Measurements from ENCODE around the gene POLR2M.

Gene POLR2M

GRCh38 chr15:57694279-57694678 lies 12.2 kb upstream of the POLR2M start:
- no peaks in the 10 kb centered on the region for H3K4me1 ChIP-seq (ENCODE audit: control insufficient read depth in 1 of 2, insufficient read depth in 2 of 2, low read length in 2 of 2)
- H3K27ac ChIP-seq (ENCODE audit: low read length) = no peak overlapping the region
- no peaks in the 10 kb centered on the region for H3K9me3 ChIP-seq (ENCODE audit: control insufficient read depth in 1 of 2, low read length in 2 of 2)

GRCh38 chr15:57696146-57696545 lies 10.4 kb upstream of the POLR2M start:
- H3K36me3 ChIP-seq (ENCODE audit: control insufficient read depth in 1 of 2, insufficient read depth in 2 of 2, low read length in 2 of 2) = no peaks in the 10 kb centered on the region
- no peaks in the 10 kb centered on the region for H3K9me3 ChIP-seq (ENCODE audit: control insufficient read depth in 1 of 2, low read length in 2 of 2)
- H3K27me3 ChIP-seq (ENCODE audit: low read depth, low read length) = no peaks in the 10 kb centered on the region
- H3K27ac ChIP-seq (ENCODE audit: low read length) = no peak overlapping the region
- H3K4me1 ChIP-seq (ENCODE audit: control insufficient read depth in 1 of 2, insufficient read depth in 2 of 2, low read length in 2 of 2) = no peaks in the 10 kb centered on the region
- no peak overlapping the region for H3K4me3 ChIP-seq (ENCODE audit: low read depth in 1 of 2, low read length in 2 of 2)

More at GRCh38 chr15:57694279-57694678, 12.2 kb upstream of the POLR2M start:
- Histone ChIP-seq H3K27me3 (ENCODE audit: low read depth, low read length) (no peaks in the 10 kb centered on the region), H3K36me3 (ENCODE audit: control insufficient read depth in 1 of 2, insufficient read depth in 2 of 2, low read length in 2 of 2) (no peaks in the 10 kb centered on the region), H3K4me3 (ENCODE audit: low read depth in 1 of 2, low read length in 2 of 2) (no peak overlapping the region)

GRCh38 chr15:57697588-57697987 lies 8.9 kb upstream of the POLR2M start:
- Histone ChIP-seq H3K4me3 (ENCODE audit: low read depth in 1 of 2, low read length in 2 of 2) (no peak overlapping the region), H3K9me3 (ENCODE audit: control insufficient read depth in 1 of 2, low read length in 2 of 2) (no peaks in the 10 kb centered on the region), H3K36me3 (ENCODE audit: control insufficient read depth in 1 of 2, insufficient read depth in 2 of 2, low read length in 2 of 2) (no peaks in the 10 kb centered on the region), H3K27me3 (ENCODE audit: low read depth, low read length) (no peaks in the 10 kb centered on the region), H3K27ac (ENCODE audit: low read length) (no peak overlapping the region), H3K4me1 (ENCODE audit: control insufficient read depth in 1 of 2, insufficient read depth in 2 of 2, low read length in 2 of 2) (no peaks in the 10 kb centered on the region)

GRCh38 chr15:57698243-57698642 lies 8.3 kb upstream of the POLR2M start:
- Histone ChIP-seq H3K36me3 (ENCODE audit: control insufficient read depth in 1 of 2, insufficient read depth in 2 of 2, low read length in 2 of 2) (no peaks in the 10 kb centered on the region), H3K27ac (ENCODE audit: low read length) (no peak overlapping the region), H3K27me3 (ENCODE audit: low read depth, low read length) (no peaks in the 10 kb centered on the region), H3K9me3 (ENCODE audit: control insufficient read depth in 1 of 2, low read length in 2 of 2) (no peaks in the 10 kb centered on the region), H3K4me1 (ENCODE audit: control insufficient read depth in 1 of 2, insufficient read depth in 2 of 2, low read length in 2 of 2) (no peaks in the 10 kb centered on the region), H3K4me3 (ENCODE audit: low read depth in 1 of 2, low read length in 2 of 2) (no peak overlapping the region)

DNA sequence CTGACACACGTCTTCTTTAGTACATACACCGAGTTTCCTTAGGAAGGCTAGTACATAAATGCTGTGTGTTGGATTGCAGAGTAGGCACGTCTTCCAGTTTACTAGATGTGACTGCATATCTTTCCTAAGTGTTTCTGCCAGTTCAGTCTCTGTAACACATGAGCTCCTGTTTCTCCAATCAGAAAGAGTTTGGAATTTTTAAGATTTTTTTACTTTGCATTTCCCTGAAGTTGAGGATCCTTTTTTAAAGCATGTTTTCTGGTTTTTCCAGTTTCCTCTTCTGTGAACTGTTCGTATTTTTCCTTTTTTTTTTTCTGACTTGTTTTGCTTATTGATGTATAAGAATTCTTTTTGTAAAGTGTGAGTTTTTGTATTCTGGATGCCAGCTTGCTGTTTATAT lies 7.5 kb upstream of the POLR2M start:
- Histone ChIP-seq H3K4me1 (ENCODE audit: control insufficient read depth in 1 of 2, insufficient read depth in 2 of 2, low read length in 2 of 2) (no peaks in the 10 kb centered on the region), H3K9me3 (ENCODE audit: control insufficient read depth in 1 of 2, low read length in 2 of 2) (no peaks in the 10 kb centered on the region), H3K4me3 (ENCODE audit: low read depth in 1 of 2, low read length in 2 of 2) (no peak overlapping the region), H3K27ac (ENCODE audit: low read length) (no peak overlapping the region), H3K36me3 (ENCODE audit: control insufficient read depth in 1 of 2, insufficient read depth in 2 of 2, low read length in 2 of 2) (no peaks in the 10 kb centered on the region), H3K27me3 (ENCODE audit: low read depth, low read length) (no peaks in the 10 kb centered on the region)

GRCh38 chr15:57703387-57703786 lies 3.1 kb upstream of the POLR2M start:
- peaks cover 5 to 10% of the 10 kb centered on the region in 2 donors for H3K4me1 ChIP-seq (ENCODE audit: control insufficient read depth in 1 of 2, insufficient read depth in 2 of 2, low read length in 2 of 2)
- no peaks in the 10 kb centered on the region for H3K9me3 ChIP-seq (ENCODE audit: control insufficient read depth in 1 of 2, low read length in 2 of 2)
- no peak overlapping the region for H3K4me3 ChIP-seq (ENCODE audit: low read depth in 1 of 2, low read length in 2 of 2)
- no peaks in the 10 kb centered on the region for H3K36me3 ChIP-seq (ENCODE audit: control insufficient read depth in 1 of 2, insufficient read depth in 2 of 2, low read length in 2 of 2)
- H3K27me3 ChIP-seq (ENCODE audit: low read depth, low read length) = no peaks in the 10 kb centered on the region
- no peak overlapping the region for H3K27ac ChIP-seq (ENCODE audit: low read length)

DNA sequence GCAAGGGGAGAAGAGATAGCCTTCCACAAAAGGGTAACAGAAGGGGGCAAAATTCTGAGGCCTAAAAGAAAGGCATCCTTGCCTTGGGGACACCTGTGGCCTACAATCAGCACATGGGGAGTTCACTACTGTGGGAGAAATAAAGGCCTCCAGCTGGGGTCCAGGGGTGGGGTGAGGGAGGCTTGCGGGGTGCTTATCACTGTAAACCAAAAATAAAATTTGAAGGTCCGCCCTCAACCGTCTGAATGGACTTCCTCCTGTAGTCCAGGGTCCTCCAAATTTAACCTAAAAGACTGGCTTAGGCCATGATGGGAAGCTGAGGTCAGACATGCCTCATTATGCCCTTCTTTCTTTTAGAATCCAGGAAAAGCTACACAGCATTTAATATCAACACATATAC lies 2.1 kb upstream of the POLR2M start:
- Histone ChIP-seq H3K36me3 (ENCODE audit: control insufficient read depth in 1 of 2, insufficient read depth in 2 of 2, low read length in 2 of 2) (peaks cover 0 to 6% of the 10 kb centered on the region in 2 donors), H3K9me3 (ENCODE audit: control insufficient read depth in 1 of 2, low read length in 2 of 2) (no peaks in the 10 kb centered on the region), H3K27ac (ENCODE audit: low read length) (no peak overlapping the region), H3K27me3 (ENCODE audit: low read depth, low read length) (no peaks in the 10 kb centered on the region), H3K4me3 (ENCODE audit: low read depth in 1 of 2, low read length in 2 of 2) (no peak overlapping the region), H3K4me1 (ENCODE audit: control insufficient read depth in 1 of 2, insufficient read depth in 2 of 2, low read length in 2 of 2) (peaks cover 5 to 20% of the 10 kb centered on the region in 2 donors)

- Histone ChIP-seq H3K36me3 (ENCODE audit: control insufficient read depth in 1 of 2, insufficient read depth in 2 of 2, low read length in 2 of 2) (peaks cover 11 to 15% of the 10 kb centered on the region in 2 donors), H3K9me3 (ENCODE audit: control insufficient read depth in 1 of 2, low read length in 2 of 2) (no peaks in the 10 kb centered on the region), H3K27me3 (ENCODE audit: low read depth, low read length) (no peaks in the 10 kb centered on the region), H3K4me1 (ENCODE audit: control insufficient read depth in 1 of 2, insufficient read depth in 2 of 2, low read length in 2 of 2) (peaks cover 5 to 28% of the 10 kb centered on the region in 2 donors), H3K4me3 (ENCODE audit: low read depth in 1 of 2, low read length in 2 of 2) (peak overlapping the region; percentile 94 to 97), H3K27ac (ENCODE audit: low read length) (peak overlapping the region; percentile 84)
Observed at GRCh38 chr15:57705746-57706404, 639 bp upstream of the POLR2M start.

GRCh38 chr15:57708047-57708446 lies 1.5 kb downstream of the POLR2M start:
- Histone ChIP-seq H3K27me3 (ENCODE audit: low read depth, low read length) (no peaks in the 10 kb centered on the region), H3K4me3 (ENCODE audit: low read depth in 1 of 2, low read length in 2 of 2) (peak overlapping the region; percentile 94 to 97), H3K4me1 (ENCODE audit: control insufficient read depth in 1 of 2, insufficient read depth in 2 of 2, low read length in 2 of 2) (peaks cover 5 to 28% of the 10 kb centered on the region in 2 donors), H3K9me3 (ENCODE audit: control insufficient read depth in 1 of 2, low read length in 2 of 2) (no peaks in the 10 kb centered on the region), H3K36me3 (ENCODE audit: control insufficient read depth in 1 of 2, insufficient read depth in 2 of 2, low read length in 2 of 2) (peaks cover 33 to 37% of the 10 kb centered on the region in 2 donors), H3K27ac (ENCODE audit: low read length) (peak overlapping the region; percentile 84)

DNA sequence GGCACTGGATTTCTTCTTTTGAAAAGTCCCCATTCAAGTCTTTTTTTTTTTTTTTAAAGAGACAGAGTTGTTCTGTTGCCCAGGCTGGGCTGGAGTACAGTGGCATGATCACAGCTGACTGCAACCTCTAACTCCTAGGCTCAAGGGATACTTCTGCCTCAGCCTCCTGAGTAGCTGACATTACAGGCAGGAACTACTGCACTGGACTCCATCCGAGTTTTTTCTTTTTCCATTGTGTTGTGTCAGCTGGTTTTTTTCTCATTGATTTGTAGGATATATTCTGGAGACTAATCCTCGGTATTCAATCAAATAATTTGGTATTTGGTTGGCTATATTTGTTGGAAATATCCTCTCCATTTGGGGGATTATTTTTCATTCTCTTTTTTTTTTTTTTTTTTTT lies 11.8 kb downstream of the POLR2M start:
- Histone ChIP-seq H3K27ac (ENCODE audit: low read length) (no peak overlapping the region), H3K27me3 (ENCODE audit: low read depth, low read length) (no peaks in the 10 kb centered on the region), H3K36me3 (ENCODE audit: control insufficient read depth in 1 of 2, insufficient read depth in 2 of 2, low read length in 2 of 2) (peaks cover 9 to 15% of the 10 kb centered on the region in 2 donors), H3K4me3 (ENCODE audit: low read depth in 1 of 2, low read length in 2 of 2) (no peak overlapping the region), H3K9me3 (ENCODE audit: control insufficient read depth in 1 of 2, low read length in 2 of 2) (no peaks in the 10 kb centered on the region), H3K4me1 (ENCODE audit: control insufficient read depth in 1 of 2, insufficient read depth in 2 of 2, low read length in 2 of 2) (no peaks in the 10 kb centered on the region)

- H3K36me3 ChIP-seq (ENCODE audit: control insufficient read depth in 1 of 2, insufficient read depth in 2 of 2, low read length in 2 of 2) = peaks cover 0 to 3% of the 10 kb centered on the region in 2 donors
- H3K27ac ChIP-seq (ENCODE audit: low read length) = no peak overlapping the region
- H3K4me1 ChIP-seq (ENCODE audit: control insufficient read depth in 1 of 2, insufficient read depth in 2 of 2, low read length in 2 of 2) = no peaks in the 10 kb centered on the region
- H3K27me3 ChIP-seq (ENCODE audit: low read depth, low read length) = no peaks in the 10 kb centered on the region
- H3K4me3 ChIP-seq (ENCODE audit: low read depth in 1 of 2, low read length in 2 of 2) = no peak overlapping the region
- H3K9me3 ChIP-seq (ENCODE audit: control insufficient read depth in 1 of 2, low read length in 2 of 2) = no peaks in the 10 kb centered on the region
Observed at GRCh38 chr15:57720867-57721266, 14.4 kb downstream of the POLR2M start.

DNA sequence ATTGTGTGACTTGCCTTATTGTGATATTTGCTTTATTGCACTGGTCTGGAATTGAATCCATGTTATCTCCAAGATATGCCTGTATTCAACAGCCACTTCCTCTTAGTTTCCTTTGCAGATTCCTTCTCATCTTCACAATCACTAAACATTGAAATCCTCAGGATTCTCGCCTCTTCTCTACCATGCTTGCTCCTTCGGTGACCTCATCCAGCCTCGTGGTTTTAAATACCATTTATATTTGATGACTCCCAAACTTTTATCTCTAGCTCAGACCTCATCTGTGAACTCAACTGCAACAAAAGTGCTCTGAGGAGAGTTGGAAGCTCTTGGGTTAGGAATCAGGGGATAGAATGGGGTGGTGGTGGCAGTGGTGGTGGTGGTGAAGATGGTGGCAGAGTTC lies 19.9 kb downstream of the POLR2M start:
- no peak overlapping the region for H3K4me3 ChIP-seq (ENCODE audit: low read depth in 1 of 2, low read length in 2 of 2)
- H3K36me3 ChIP-seq (ENCODE audit: control insufficient read depth in 1 of 2, insufficient read depth in 2 of 2, low read length in 2 of 2) = no peaks in the 10 kb centered on the region
- H3K27me3 ChIP-seq (ENCODE audit: low read depth, low read length) = no peaks in the 10 kb centered on the region
- H3K4me1 ChIP-seq (ENCODE audit: control insufficient read depth in 1 of 2, insufficient read depth in 2 of 2, low read length in 2 of 2) = no peaks in the 10 kb centered on the region
- H3K27ac ChIP-seq (ENCODE audit: low read length) = no peak overlapping the region
- no peaks in the 10 kb centered on the region for H3K9me3 ChIP-seq (ENCODE audit: control insufficient read depth in 1 of 2, low read length in 2 of 2)
